ENCODE measurements around the gene GLYR1.

- no peak for TF ChIP-seq CREB1 (IDR thresholded peaks at IDR 0.05; ENCODE audit: low read depth)
- TF ChIP-seq REST (IDR thresholded peaks at IDR 0.05; ENCODE audit: low read depth) = no peak
- no peak for TF ChIP-seq TAF1 (IDR thresholded peaks at IDR 0.05; ENCODE audit: low read depth)
- no peak for TF ChIP-seq EP300 (IDR thresholded peaks at IDR 0.05; ENCODE audit: borderline replicate concordance)
- TF ChIP-seq CEBPB (IDR thresholded peaks at IDR 0.05) = no peak
- TF ChIP-seq MAX (IDR thresholded peaks at IDR 0.05) = no peak
- TF ChIP-seq YY1 (IDR thresholded peaks at IDR 0.05; ENCODE audit: low read depth) = no peak
- TF ChIP-seq USF1 (IDR thresholded peaks at IDR 0.05) = no peak
- no peak for TF ChIP-seq RAD21 (IDR thresholded peaks at IDR 0.05; ENCODE audit: low read depth)
Observed at GRCh38 chr16:4859190-4859899, 12.3 kb upstream of the GLYR1 start.

Measured in Ishikawa (cell line).